Measurements from ENCODE around the gene WNT7A.
"Not testable (repeated sequence)": the region's sequence is repeated elsewhere in the genome, so short reads cannot be mapped to it uniquely, and the experiment has no call there.

Gene WNT7A

GRCh38 chr3:13865106-13865505 lies 14.8 kb downstream of the WNT7A start:
- no peak for DNase-seq

GRCh38 chr3:13863965-13864595 lies 15.8 kb downstream of the WNT7A start:
- no peak for DNase-seq

- DNase-seq: no peak
These were observed 16.4 kb downstream of the WNT7A start for GRCh38 chr3:13863382-13863952.

- DNase-seq: no peak
These were observed 18.4 kb downstream of the WNT7A start for GRCh38 chr3:13861461-13861860.

- DNase-seq: no peak
These were observed 19.9 kb downstream of the WNT7A start for GRCh38 chr3:13860001-13860400.

GRCh38 chr3:13858768-13859520 lies 20.9 kb downstream of the WNT7A start:
- DNase-seq: no peak

GRCh38 chr3:13857702-13858380 lies 22.0 kb downstream of the WNT7A start:
- no peak for DNase-seq

GRCh38 chr3:13856628-13857027 lies 23.2 kb downstream of the WNT7A start:
- DNase-seq: not testable (repeated sequence)

- DNase-seq: no peak
These were observed 23.9 kb downstream of the WNT7A start for GRCh38 chr3:13856006-13856405.

GRCh38 chr3:13854492-13854891 lies 25.4 kb downstream of the WNT7A start:
- DNase-seq: no peak

- no peak for DNase-seq
These were observed 25.9 kb downstream of the WNT7A start for GRCh38 chr3:13853978-13854296.

- no peak for DNase-seq
These were observed 26.5 kb downstream of the WNT7A start for GRCh38 chr3:13853256-13853977.

- DNase-seq: no peak
These were observed 27.2 kb downstream of the WNT7A start for GRCh38 chr3:13852638-13853009.

GRCh38 chr3:13851997-13852637 lies 27.8 kb downstream of the WNT7A start:
- DNase-seq: no peak

- no peak for DNase-seq
These were observed 28.6 kb downstream of the WNT7A start for GRCh38 chr3:13851091-13851849.

GRCh38 chr3:13850161-13850945 lies 29.5 kb downstream of the WNT7A start:
- DNase-seq: no peak

GRCh38 chr3:13849018-13849417 lies 30.9 kb downstream of the WNT7A start:
- DNase-seq: no peak

GRCh38 chr3:13846716-13847570 lies 32.9 kb downstream of the WNT7A start:
- no peak for DNase-seq

- no peak for DNase-seq
These were observed 33.6 kb downstream of the WNT7A start for GRCh38 chr3:13846238-13846637.

- no peak for DNase-seq
These were observed 34.1 kb downstream of the WNT7A start for GRCh38 chr3:13845806-13846205.

Data from NCI-H526 treated with DMSO at 0.1 percent for 48 hours (cell line).